Measurements from ENCODE around the gene FAM180B. TPM values are rescaled to one million over a fixed set of nuclear protein-coding genes. Genes with fewer than 3 reads are reported as not detected.

FAM180B gene
- total RNA-seq, result not detected

GRCh38 chr11:47586098-47586855, at the start of gene FAM180B:
FAM180B (plus strand) TSS chr11:47586678; CDS start chr11:47586769, 91 bp downstream.

GRCh38 chr11:47552566-47553405, 33.7 kb upstream of the FAM180B start, which contains the start of gene CELF1:
CELF1 (minus strand) TSS chr11:47553132; CDS start chr11:47499523, 53,609 bp downstream.

GRCh38 chr11:47565340-47566148, 20.9 kb upstream of the FAM180B start, which contains the start of gene PTPMT1:
PTPMT1 (plus strand) TSS chr11:47565599; CDS start chr11:47565623, 24 bp downstream.

GRCh38 chr11:47578524-47579494, 7.7 kb upstream of the FAM180B start, which contains the start of the genes KBTBD4 and NDUFS3:
KBTBD4 (minus strand) TSS chr11:47578970; CDS start chr11:47578951, 19 bp downstream.
NDUFS3 (plus strand) TSS chr11:47579074; CDS start chr11:47579092, 18 bp downstream.

GRCh38 chr11:47593934-47594855, 7.7 kb downstream of the FAM180B start, which contains the start of gene C1QTNF4:
C1QTNF4 (minus strand) TSS chr11:47594411; CDS start chr11:47590810, 3,601 bp downstream.

Small RNA genes lying within 50 kb of the gene (small RNA-seq; reads per million reads assigned to genes)
- not detected for gene RN7SL652P (ENCODE audit: low replicate concordance)
- 0.09 reads per million for gene RNU5E-10P (ENCODE audit: low replicate concordance)

Other genes with a start within 250 kb of the FAM180B start
- not detected for gene MYBPC3, start 234.0 kb upstream of the FAM180B start, total RNA-seq
- gene SPI1, start 208.1 kb upstream of the FAM180B start, total RNA-seq, result 1.6 TPM
- 11.6 TPM for gene SLC39A13, start 178.1 kb upstream of the FAM180B start, total RNA-seq
- 135 TPM for gene PSMC3, start 160.2 kb upstream of the FAM180B start, total RNA-seq
- not detected for gene RAPSN, start 137.5 kb upstream of the FAM180B start, total RNA-seq
- gene CELF1, start 33.5 kb upstream of the FAM180B start, total RNA-seq, result 498 TPM
- gene PTPMT1, start 21.1 kb upstream of the FAM180B start, total RNA-seq, result 24.7 TPM
- 33.5 TPM for gene KBTBD4, start 7.7 kb upstream of the FAM180B start, total RNA-seq
- gene NDUFS3, start 7.6 kb upstream of the FAM180B start, total RNA-seq, result 55.7 TPM
- gene C1QTNF4, start 7.7 kb downstream of the FAM180B start, total RNA-seq, result 19.7 TPM
- gene MTCH2, start 55.9 kb downstream of the FAM180B start, total RNA-seq, result 67.6 TPM
- gene AGBL2, start 128.7 kb downstream of the FAM180B start, total RNA-seq, result 0.63 TPM
- 210 TPM for gene FNBP4, start 180.7 kb downstream of the FAM180B start, total RNA-seq